ENCODE data around the gene AGAP1. TPM values are rescaled to one million over a fixed set of nuclear protein-coding genes. Genes with fewer than 3 reads are reported as not detected.

AGAP1 gene
- total RNA-seq, 1 experiment from 2014 or later: 23.4 TPM

- no peak overlapping the region for H3K27ac ChIP-seq
- H3K4me1 ChIP-seq (replicated peaks): no peaks in the 10 kb centered on the region
- no peak for DNase-seq (ENCODE audit: low read depth in 1 of 2, low spot score in 2 of 2)
- no peaks in the 10 kb centered on the region for H3K27me3 ChIP-seq (replicated peaks)
- H3K9me3 ChIP-seq (replicated peaks): no peaks in the 10 kb centered on the region
- no peak overlapping the region for H3K4me3 ChIP-seq
- H3K36me3 ChIP-seq: peaks cover 14% of the 10 kb centered on the region; the same call in 1 of the 2 replicates
These were observed 342.7 kb downstream of the AGAP1 start for GRCh38 chr2:235836491-235836911.

- H3K27ac ChIP-seq: no peak overlapping the region
- no peaks in the 10 kb centered on the region for H3K9me3 ChIP-seq (replicated peaks)
- H3K4me3 ChIP-seq: no peak overlapping the region
- H3K36me3 ChIP-seq: 0 out of 2 replicates have a peak, but pooled peaks cover 3% of the 10 kb centered on the region
- no peak for DNase-seq (ENCODE audit: low read depth in 1 of 2, low spot score in 2 of 2)
- H3K4me1 ChIP-seq (replicated peaks): peaks cover 11% of the 10 kb centered on the region
- H3K27me3 ChIP-seq (replicated peaks): no peaks in the 10 kb centered on the region
These were observed 345.4 kb downstream of the AGAP1 start for GRCh38 chr2:235839226-235839625.

GRCh38 chr2:235839974-235840373, 346.1 kb downstream of the AGAP1 start:
- no peaks in the 10 kb centered on the region for H3K9me3 ChIP-seq (replicated peaks)
- H3K27ac ChIP-seq: no peak overlapping the region
- DNase-seq (ENCODE audit: low read depth in 1 of 2, low spot score in 2 of 2): no peak
- no peaks in the 10 kb centered on the region for H3K27me3 ChIP-seq (replicated peaks)
- peaks cover 15% of the 10 kb centered on the region for H3K4me1 ChIP-seq (replicated peaks)
- no peak overlapping the region for H3K4me3 ChIP-seq
- H3K36me3 ChIP-seq: peaks cover 3% of the 10 kb centered on the region; the same call in 1 of the 2 replicates

- H3K36me3 ChIP-seq: peaks cover 3% of the 10 kb centered on the region; the same call in 1 of the 2 replicates
- no peak overlapping the region for H3K27ac ChIP-seq
- peaks cover 15% of the 10 kb centered on the region for H3K4me1 ChIP-seq (replicated peaks)
- no peaks in the 10 kb centered on the region for H3K27me3 ChIP-seq (replicated peaks)
- H3K4me3 ChIP-seq: no peak overlapping the region
- DNase-seq (ENCODE audit: low read depth in 1 of 2, low spot score in 2 of 2): no peak
- no peaks in the 10 kb centered on the region for H3K9me3 ChIP-seq (replicated peaks)
These were observed 348.0 kb downstream of the AGAP1 start for GRCh38 chr2:235841863-235842262.

- Histone ChIP-seq H3K4me3 (no peak overlapping the region), H3K4me1 (replicated peaks) (peaks cover 15% of the 10 kb centered on the region), H3K27me3 (replicated peaks) (no peaks in the 10 kb centered on the region), H3K27ac (no peak overlapping the region), H3K9me3 (replicated peaks) (no peaks in the 10 kb centered on the region), H3K36me3 (peaks cover 3% of the 10 kb centered on the region)
- DNase-seq (ENCODE audit: low read depth in 1 of 2, low spot score in 2 of 2): no peak
These were observed 349.1 kb downstream of the AGAP1 start for GRCh38 chr2:235842941-235843340.

GRCh38 chr2:235843591-235844395, 349.9 kb downstream of the AGAP1 start:
- DNase-seq (ENCODE audit: low read depth in 1 of 2, low spot score in 2 of 2): peak; percentile 58 to 70
- H3K4me3 ChIP-seq: no peak overlapping the region

GRCh38 chr2:235844561-235844960, 350.7 kb downstream of the AGAP1 start:
- H3K27me3 ChIP-seq (replicated peaks): no peaks in the 10 kb centered on the region
- no peak overlapping the region for H3K4me3 ChIP-seq
- DNase-seq (ENCODE audit: low read depth in 1 of 2, low spot score in 2 of 2): no peak
- H3K9me3 ChIP-seq (replicated peaks): no peaks in the 10 kb centered on the region
- peaks cover 8% of the 10 kb centered on the region for H3K36me3 ChIP-seq
- H3K4me1 ChIP-seq (replicated peaks): peaks cover 15% of the 10 kb centered on the region
- H3K27ac ChIP-seq: no peak overlapping the region

More at GRCh38 chr2:235843591-235844395, 349.9 kb downstream of the AGAP1 start:
- Histone ChIP-seq H3K4me1 (replicated peaks) (peaks cover 15% of the 10 kb centered on the region), H3K9me3 (replicated peaks) (no peaks in the 10 kb centered on the region), H3K27me3 (replicated peaks) (no peaks in the 10 kb centered on the region), H3K27ac (peak overlapping the region; percentile 49; the same call in 1 of the 2 replicates), H3K36me3 (peaks cover 8% of the 10 kb centered on the region)

- H3K4me3 ChIP-seq: no peak overlapping the region
- no peak for DNase-seq (ENCODE audit: low read depth in 1 of 2, low spot score in 2 of 2)
- H3K27ac ChIP-seq: no peak overlapping the region
- H3K36me3 ChIP-seq: peaks cover 8% of the 10 kb centered on the region
- no peaks in the 10 kb centered on the region for H3K27me3 ChIP-seq (replicated peaks)
- H3K9me3 ChIP-seq (replicated peaks): no peaks in the 10 kb centered on the region
- peaks cover 15% of the 10 kb centered on the region for H3K4me1 ChIP-seq (replicated peaks)
These were observed 351.4 kb downstream of the AGAP1 start for GRCh38 chr2:235845245-235845644.

- peaks cover 8% of the 10 kb centered on the region for H3K36me3 ChIP-seq
- H3K27me3 ChIP-seq (replicated peaks): no peaks in the 10 kb centered on the region
- no peak overlapping the region for H3K4me3 ChIP-seq
- no peak overlapping the region for H3K27ac ChIP-seq
- peaks cover 15% of the 10 kb centered on the region for H3K4me1 ChIP-seq (replicated peaks)
- no peak for DNase-seq (ENCODE audit: low read depth in 1 of 2, low spot score in 2 of 2)
- no peaks in the 10 kb centered on the region for H3K9me3 ChIP-seq (replicated peaks)
These were observed 353.7 kb downstream of the AGAP1 start for GRCh38 chr2:235847576-235847975.

- Histone ChIP-seq H3K27me3 (replicated peaks) (no peaks in the 10 kb centered on the region), H3K9me3 (replicated peaks) (no peaks in the 10 kb centered on the region), H3K4me1 (replicated peaks) (peaks cover 15% of the 10 kb centered on the region), H3K4me3 (no peak overlapping the region), H3K36me3 (peaks cover 11% of the 10 kb centered on the region), H3K27ac (no peak overlapping the region)
- DNase-seq (ENCODE audit: low read depth in 1 of 2, low spot score in 2 of 2): no peak
These were observed 354.2 kb downstream of the AGAP1 start for GRCh38 chr2:235848055-235848454.

- H3K4me3 ChIP-seq: no peak overlapping the region
- peaks cover 7% of the 10 kb centered on the region for H3K4me1 ChIP-seq (replicated peaks)
- H3K27ac ChIP-seq: no peak overlapping the region
- H3K27me3 ChIP-seq (replicated peaks): no peaks in the 10 kb centered on the region
- no peaks in the 10 kb centered on the region for H3K9me3 ChIP-seq (replicated peaks)
- DNase-seq (ENCODE audit: low read depth in 1 of 2, low spot score in 2 of 2): no peak
- H3K36me3 ChIP-seq: peaks cover 12% of the 10 kb centered on the region
These were observed 355.1 kb downstream of the AGAP1 start for GRCh38 chr2:235848946-235849345.

- no peak for DNase-seq (ENCODE audit: low read depth in 1 of 2, low spot score in 2 of 2)
- Histone ChIP-seq H3K27ac (no peak overlapping the region), H3K4me3 (no peak overlapping the region), H3K36me3 (peaks cover 12% of the 10 kb centered on the region), H3K27me3 (replicated peaks) (no peaks in the 10 kb centered on the region), H3K4me1 (replicated peaks) (peaks cover 1% of the 10 kb centered on the region), H3K9me3 (replicated peaks) (no peaks in the 10 kb centered on the region)
These were observed 355.6 kb downstream of the AGAP1 start for GRCh38 chr2:235849489-235849888.

GRCh38 chr2:235850289-235850688, 356.4 kb downstream of the AGAP1 start:
- Histone ChIP-seq H3K4me3 (no peak overlapping the region), H3K36me3 (peaks cover 12% of the 10 kb centered on the region), H3K27ac (no peak overlapping the region), H3K27me3 (replicated peaks) (no peaks in the 10 kb centered on the region), H3K4me1 (replicated peaks) (no peaks in the 10 kb centered on the region), H3K9me3 (replicated peaks) (no peaks in the 10 kb centered on the region)
- no peak for DNase-seq (ENCODE audit: low read depth in 1 of 2, low spot score in 2 of 2)

- Histone ChIP-seq H3K27me3 (replicated peaks) (no peaks in the 10 kb centered on the region), H3K4me1 (replicated peaks) (no peaks in the 10 kb centered on the region), H3K4me3 (no peak overlapping the region), H3K27ac (no peak overlapping the region), H3K9me3 (replicated peaks) (no peaks in the 10 kb centered on the region), H3K36me3 (peaks cover 12% of the 10 kb centered on the region; the same call in 1 of the 2 replicates)
- no peak for DNase-seq (ENCODE audit: low read depth in 1 of 2, low spot score in 2 of 2)
These were observed 357.1 kb downstream of the AGAP1 start for GRCh38 chr2:235850771-235851551.
